ENCODE measurements around the gene CAPN5. TPM values are rescaled to one million over a fixed set of nuclear protein-coding genes. Genes with fewer than 3 reads are reported as not detected.
A peak's percentile ranks its signal among the peaks of the same experiment; 100 is the strongest.

CAPN5 gene
- total RNA-seq, 1 donor from 2014 or later = 15.0 TPM

- Histone ChIP-seq H3K27me3 (no peaks in the 10 kb centered on the region), H3K36me3 (no peaks in the 10 kb centered on the region), H3K4me3 (no peak overlapping the region), H3K4me1 (peaks cover 21% of the 10 kb centered on the region), H3K9me3 (no peaks in the 10 kb centered on the region), H3K27ac (no peak overlapping the region)
- DNase-seq (ENCODE audit: extremely low spot score in 2 of 2) = no peak
- no peak for TF ChIP-seq POLR2A (IDR thresholded peaks at IDR 0.05)
- no peak for TF ChIP-seq CTCF (IDR thresholded peaks at IDR 0.05)
- TF ChIP-seq POLR2AphosphoS5 (IDR thresholded peaks at IDR 0.05; ENCODE audit: insufficient read depth in 1 of 2, low read depth in 1 of 2) = no peak
- intact Hi-C loops (cut with DNase I) = no loop called here
Measured at GRCh38 chr11:77138106-77138649, 71.4 kb downstream of the CAPN5 start.

GRCh38 chr11:77139201-77139600 is 72.4 kb downstream of the CAPN5 start:
- Histone ChIP-seq H3K27ac (no peak overlapping the region), H3K4me1 (peaks cover 21% of the 10 kb centered on the region), H3K9me3 (no peaks in the 10 kb centered on the region), H3K4me3 (no peak overlapping the region), H3K36me3 (no peaks in the 10 kb centered on the region), H3K27me3 (no peaks in the 10 kb centered on the region)
- no peak for TF ChIP-seq CTCF (IDR thresholded peaks at IDR 0.05)
- no peak for TF ChIP-seq POLR2AphosphoS5 (IDR thresholded peaks at IDR 0.05; ENCODE audit: insufficient read depth in 1 of 2, low read depth in 1 of 2)
- no peak for TF ChIP-seq POLR2A (IDR thresholded peaks at IDR 0.05)
- intact Hi-C loops (cut with DNase I) = no loop called here
- DNase-seq (ENCODE audit: extremely low spot score in 2 of 2) = no peak

GRCh38 chr11:77140231-77140851 is 73.6 kb downstream of the CAPN5 start:
- Histone ChIP-seq H3K36me3 (no peaks in the 10 kb centered on the region), H3K9me3 (no peaks in the 10 kb centered on the region), H3K27me3 (no peaks in the 10 kb centered on the region), H3K27ac (peak overlapping the region; percentile 60), H3K4me1 (peaks cover 21% of the 10 kb centered on the region), H3K4me3 (no peak overlapping the region)
- TF ChIP-seq POLR2AphosphoS5 (IDR thresholded peaks at IDR 0.05; ENCODE audit: insufficient read depth in 1 of 2, low read depth in 1 of 2) (peak in 1 of 2 donors; percentile 47), CTCF (IDR thresholded peaks at IDR 0.05) (no peak)
- no peak for DNase-seq (ENCODE audit: extremely low spot score in 2 of 2)
- intact Hi-C loops (cut with DNase I) = no loop called here

GRCh38 chr11:77141034-77141433 is 74.3 kb downstream of the CAPN5 start:
- H3K36me3 ChIP-seq = no peaks in the 10 kb centered on the region
- intact Hi-C loops (cut with DNase I) = no loop called here
- H3K9me3 ChIP-seq = no peaks in the 10 kb centered on the region
- no peak for DNase-seq (ENCODE audit: extremely low spot score in 2 of 2)
- H3K4me3 ChIP-seq = no peak overlapping the region
- H3K27ac ChIP-seq = peak overlapping the region; percentile 60
- peaks cover 21% of the 10 kb centered on the region for H3K4me1 ChIP-seq
- TF ChIP-seq POLR2AphosphoS5 (IDR thresholded peaks at IDR 0.05; ENCODE audit: insufficient read depth in 1 of 2, low read depth in 1 of 2) (no peak), POLR2A (IDR thresholded peaks at IDR 0.05) (no peak), CTCF (IDR thresholded peaks at IDR 0.05) (no peak)
- no peaks in the 10 kb centered on the region for H3K27me3 ChIP-seq

- H3K36me3 ChIP-seq = no peaks in the 10 kb centered on the region
- H3K9me3 ChIP-seq = no peaks in the 10 kb centered on the region
- intact Hi-C loops (cut with DNase I) = no loop called here
- H3K4me3 ChIP-seq = no peak overlapping the region
- TF ChIP-seq POLR2AphosphoS5 (IDR thresholded peaks at IDR 0.05; ENCODE audit: insufficient read depth in 1 of 2, low read depth in 1 of 2) (no peak), POLR2A (IDR thresholded peaks at IDR 0.05) (no peak), CTCF (IDR thresholded peaks at IDR 0.05) (no peak)
- DNase-seq (ENCODE audit: extremely low spot score in 2 of 2) = no peak
- peak overlapping the region; percentile 60 for H3K27ac ChIP-seq
- H3K4me1 ChIP-seq = peaks cover 21% of the 10 kb centered on the region
- no peaks in the 10 kb centered on the region for H3K27me3 ChIP-seq
Measured at GRCh38 chr11:77141475-77141874, 74.7 kb downstream of the CAPN5 start.
